ENCODE results near the gene CDX1.

- TF ChIP-seq EP300 (IDR thresholded peaks at IDR 0.05): no peak
- TF ChIP-seq, protein P1, sequence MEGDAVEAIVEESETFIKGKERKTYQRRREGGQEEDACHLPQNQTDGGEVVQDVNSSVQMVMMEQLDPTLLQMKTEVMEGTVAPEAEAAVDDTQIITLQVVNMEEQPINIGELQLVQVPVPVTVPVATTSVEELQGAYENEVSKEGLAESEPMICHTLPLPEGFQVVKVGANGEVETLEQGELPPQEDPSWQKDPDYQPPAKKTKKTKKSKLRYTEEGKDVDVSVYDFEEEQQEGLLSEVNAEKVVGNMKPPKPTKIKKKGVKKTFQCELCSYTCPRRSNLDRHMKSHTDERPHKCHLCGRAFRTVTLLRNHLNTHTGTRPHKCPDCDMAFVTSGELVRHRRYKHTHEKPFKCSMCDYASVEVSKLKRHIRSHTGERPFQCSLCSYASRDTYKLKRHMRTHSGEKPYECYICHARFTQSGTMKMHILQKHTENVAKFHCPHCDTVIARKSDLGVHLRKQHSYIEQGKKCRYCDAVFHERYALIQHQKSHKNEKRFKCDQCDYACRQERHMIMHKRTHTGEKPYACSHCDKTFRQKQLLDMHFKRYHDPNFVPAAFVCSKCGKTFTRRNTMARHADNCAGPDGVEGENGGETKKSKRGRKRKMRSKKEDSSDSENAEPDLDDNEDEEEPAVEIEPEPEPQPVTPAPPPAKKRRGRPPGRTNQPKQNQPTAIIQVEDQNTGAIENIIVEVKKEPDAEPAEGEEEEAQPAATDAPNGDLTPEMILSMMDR (IDR thresholded peaks at IDR 0.05): no peak
- TF ChIP-seq POLR2A (IDR thresholded peaks at IDR 0.05): no peak
- TF ChIP-seq POLR2AphosphoS5 (IDR thresholded peaks at IDR 0.05): no peak
Measured at GRCh38 chr5:150146862-150147601, 19.5 kb upstream of the CDX1 start.
